ENCODE data around the gene AGPAT1. TPM values are rescaled to one million over a fixed set of nuclear protein-coding genes. Genes with fewer than 3 reads are reported as not detected.

Gene AGPAT1
- polyA plus RNA-seq, 3 donors = 9.9 to 34.4 (median 11.3) TPM

GRCh38 chr6:32183030-32183429 lies 7.1 kb upstream of the AGPAT1 start:
- Mint-ChIP-seq H3K9me3 (no peaks in the 10 kb centered on the region), H3K4me3 (no peak overlapping the region), H3K36me3 (peaks cover 58 to 71% of the 10 kb centered on the region in 2 donors), H3K27me3 (ENCODE audit: low read depth in 3 of 3) (peaks cover 0 to 3% (median 2%) of the 10 kb centered on the region in 3 donors), H3K4me1 (peaks cover 72% of the 10 kb centered on the region), H3K27ac (peak overlapping the region in 3 of 7 donors; percentile 77 to 84 (median 78))
- peak overlapping the region; percentile 11 to 62 for H3K27ac ChIP-seq (ENCODE audit: low read depth in 1 of 2, low read length in 2 of 2)
- H3K27me3 ChIP-seq (ENCODE audit: control insufficient read depth in 2 of 2, insufficient read depth in 2 of 2, low read length in 2 of 2) = no peaks in the 10 kb centered on the region
- WGBS (ENCODE audit: insufficient coverage) = no CpG with 5 or more reads among the region's 3 CpGs
- H3K4me2 ChIP-seq (replicated peaks; ENCODE audit: extremely low read depth, low read length, poor library complexity, severe bottlenecking) = no peak overlapping the region
- H3K9me3 ChIP-seq (replicated peaks in 1 of 2; ENCODE audit: control insufficient read depth in 1 of 2, insufficient read depth in 1 of 2, low read length in 2 of 2) = no peaks in the 10 kb centered on the region
- H3K36me3 ChIP-seq (replicated peaks in 1 of 2; ENCODE audit: control insufficient read depth in 1 of 2, insufficient read depth in 2 of 2, low read length in 2 of 2) = peaks cover 55 to 71% of the 10 kb centered on the region in 2 donors
- intact Hi-C loops (cut with micrococcal nuclease) = no loop called here
- H4K20me1 ChIP-seq (ENCODE audit: insufficient read depth, low read length) = peaks cover 7% of the 10 kb centered on the region
- no peak for DNase-seq
- peaks cover 54 to 61% of the 10 kb centered on the region in 2 donors for H3K4me1 ChIP-seq (ENCODE audit: control insufficient read depth in 1 of 2, insufficient read depth in 2 of 2, low read length in 2 of 2)
- H2AFZ ChIP-seq (ENCODE audit: insufficient read depth, low read depth, low read length, poor library complexity, severe bottlenecking) = no peak overlapping the region
- TF ChIP-seq CTCF (IDR thresholded peaks at IDR 0.05) = no peak
- H3K79me2 ChIP-seq (ENCODE audit: insufficient read depth, low read length) = peaks cover 64% of the 10 kb centered on the region
- no peak overlapping the region for H3K4me3 ChIP-seq (replicated peaks in 1 of 3; ENCODE audit: low read depth in 2 of 3, low read length in 3 of 3)
- no peak overlapping the region for H3K9ac ChIP-seq (ENCODE audit: insufficient read depth, low read length, poor library complexity, severe bottlenecking)

- H3K4me2 ChIP-seq (replicated peaks; ENCODE audit: extremely low read depth, low read length, poor library complexity, severe bottlenecking) = no peak overlapping the region
- intact Hi-C loops (cut with micrococcal nuclease) = no loop called here
- no peak overlapping the region for H3K9ac ChIP-seq (ENCODE audit: insufficient read depth, low read length, poor library complexity, severe bottlenecking)
- no peaks in the 10 kb centered on the region for H3K9me3 ChIP-seq (replicated peaks in 1 of 2; ENCODE audit: control insufficient read depth in 1 of 2, insufficient read depth in 1 of 2, low read length in 2 of 2)
- H3K79me2 ChIP-seq (ENCODE audit: insufficient read depth, low read length) = peaks cover 59% of the 10 kb centered on the region
- peaks cover 54 to 66% of the 10 kb centered on the region in 2 donors for H3K36me3 Mint-ChIP-seq
- H3K27me3 ChIP-seq (ENCODE audit: control insufficient read depth in 2 of 2, insufficient read depth in 2 of 2, low read length in 2 of 2) = no peaks in the 10 kb centered on the region
- H3K27ac ChIP-seq (ENCODE audit: low read depth in 1 of 2, low read length in 2 of 2) = peak overlapping the region; percentile 27 to 62
- peaks cover 69% of the 10 kb centered on the region for H3K4me1 Mint-ChIP-seq
- 92% methylated on average over 4 of the region's 10 CpGs for WGBS (ENCODE audit: insufficient coverage)
- peaks cover 49 to 58% of the 10 kb centered on the region in 2 donors for H3K4me1 ChIP-seq (ENCODE audit: control insufficient read depth in 1 of 2, insufficient read depth in 2 of 2, low read length in 2 of 2)
- peak overlapping the region; percentile 49 to 84 (median 77) for H3K27ac Mint-ChIP-seq
- DNase-seq = no peak
- no peak overlapping the region for H2AFZ ChIP-seq (ENCODE audit: insufficient read depth, low read depth, low read length, poor library complexity, severe bottlenecking)
- H3K27me3 Mint-ChIP-seq (ENCODE audit: low read depth in 3 of 3) = peaks cover 0 to 3% (median 2%) of the 10 kb centered on the region in 3 donors
- H3K4me3 ChIP-seq (replicated peaks in 1 of 3; ENCODE audit: low read depth in 2 of 3, low read length in 3 of 3) = no peak overlapping the region
- no peaks in the 10 kb centered on the region for H3K9me3 Mint-ChIP-seq
- peaks cover 50 to 66% of the 10 kb centered on the region in 2 donors for H3K36me3 ChIP-seq (replicated peaks in 1 of 2; ENCODE audit: control insufficient read depth in 1 of 2, insufficient read depth in 2 of 2, low read length in 2 of 2)
- TF ChIP-seq CTCF (IDR thresholded peaks at IDR 0.05) = no peak
- peaks cover 2% of the 10 kb centered on the region for H4K20me1 ChIP-seq (ENCODE audit: insufficient read depth, low read length)
- H3K4me3 Mint-ChIP-seq = no peak overlapping the region
Observed at GRCh38 chr6:32182555-32182981, 6.7 kb upstream of the AGPAT1 start.
